Mesendoderm (in vitro differentiated cells): ENCODE measurements around the gene GFAP.
A peak's percentile ranks its signal among the peaks of the same experiment; 100 is the strongest.

ENCODE experiments used
- DNase-seq: peaks from one replicate; pipeline ENCODE4 v3.0.0; 2013
- H2AK5ac ChIP-seq: 2 replicates; pipeline ENCODE4 v1.6.1; 2013; ENCODE audit warnings: low read length, inconsistent platforms
- H2BK120ac ChIP-seq: 2 replicates; pipeline ENCODE4 v1.6.1; 2013; ENCODE audit warnings: low read depth, mild to moderate bottlenecking, low read length, moderate library complexity, mixed read lengths
- H2BK15ac ChIP-seq: replicated peaks from 2 replicates; pipeline ENCODE4 v1.6.1; 2013; ENCODE audit warnings: low read depth, mild to moderate bottlenecking, moderate library complexity
- H2BK5ac ChIP-seq: 2 replicates; pipeline ENCODE4 v1.6.1; 2013; ENCODE audit warnings: low read length, inconsistent platforms
- H3K18ac ChIP-seq: 2 replicates; pipeline ENCODE4 v1.6.1; 2013; ENCODE audit warnings: mild to moderate bottlenecking, low read length, mixed read lengths
- H3K23ac ChIP-seq: one replicate; pipeline ENCODE4 v1.6.1; 2013; ENCODE audit warnings: low read length
- H3K27ac ChIP-seq: 2 replicates; pipeline ENCODE4 v1.5.1; 2013; ENCODE audit warnings: low read depth, mild to moderate bottlenecking, inconsistent platforms, low read length, moderate library complexity
- H3K27me3 ChIP-seq: 2 replicates; pipeline ENCODE4 v1.6.1; 2013; ENCODE audit warnings: low read length, control low read depth, mild to moderate bottlenecking, inconsistent platforms; ENCODE audit not compliant: insufficient read depth, poor library complexity
- H3K36me3 ChIP-seq: 2 replicates; pipeline ENCODE4 v1.6.1; 2013; ENCODE audit warnings: low read length, inconsistent platforms; ENCODE audit not compliant: control insufficient read depth, insufficient read depth
- H3K4ac ChIP-seq: one replicate; pipeline ENCODE4 v1.6.1; 2013; ENCODE audit warnings: low read depth, mild to moderate bottlenecking, low read length, moderate library complexity
- H3K4me1 ChIP-seq: 2 replicates; pipeline ENCODE4 v1.6.1; 2013; ENCODE audit warnings: low read depth, low read length, inconsistent platforms; ENCODE audit not compliant: control insufficient read depth
- H3K4me2 ChIP-seq: 2 replicates; pipeline ENCODE4 v1.6.1; 2013; ENCODE audit warnings: low read length
- H3K4me3 ChIP-seq: 2 replicates; pipeline ENCODE4 v1.5.1; 2013; ENCODE audit warnings: mild to moderate bottlenecking, low read length
- H3K56ac ChIP-seq: one replicate; pipeline ENCODE4 v1.6.1; 2013; ENCODE audit warnings: low read length
- H3K79me1 ChIP-seq: 2 replicates; pipeline ENCODE4 v1.6.1; 2013; ENCODE audit warnings: low read length, inconsistent platforms
- H3K79me2 ChIP-seq: 2 replicates; pipeline ENCODE4 v1.6.1; 2013; ENCODE audit warnings: mild to moderate bottlenecking, low read length; ENCODE audit not compliant: control insufficient read depth, insufficient read depth
- H3K9ac ChIP-seq: 2 replicates; pipeline ENCODE4 v1.6.1; 2013; ENCODE audit warnings: low read length, inconsistent platforms
- H4K5ac ChIP-seq: one replicate; pipeline ENCODE4 v1.6.1; 2013; ENCODE audit warnings: low read length
- H4K8ac ChIP-seq: one replicate; pipeline ENCODE4 v1.6.1; 2013; ENCODE audit warnings: low read depth, mild to moderate bottlenecking, control low read depth, low read length, moderate library complexity
- WGBS: extraction: QIAGEN DNeasy Blood & Tissue Kit; methylation state at CpG from one replicate; pipeline ENCODE4 v1.1.7; 2013; ENCODE audit warnings: low lambda C conversion rate, missing lambda C conversion rate; ENCODE audit not compliant: insufficient coverage; ENCODE audit errors: extremely low coverage; 5-methylcytosine and 5-hydroxymethylcytosine counted together

The GFAP gene

DNA sequence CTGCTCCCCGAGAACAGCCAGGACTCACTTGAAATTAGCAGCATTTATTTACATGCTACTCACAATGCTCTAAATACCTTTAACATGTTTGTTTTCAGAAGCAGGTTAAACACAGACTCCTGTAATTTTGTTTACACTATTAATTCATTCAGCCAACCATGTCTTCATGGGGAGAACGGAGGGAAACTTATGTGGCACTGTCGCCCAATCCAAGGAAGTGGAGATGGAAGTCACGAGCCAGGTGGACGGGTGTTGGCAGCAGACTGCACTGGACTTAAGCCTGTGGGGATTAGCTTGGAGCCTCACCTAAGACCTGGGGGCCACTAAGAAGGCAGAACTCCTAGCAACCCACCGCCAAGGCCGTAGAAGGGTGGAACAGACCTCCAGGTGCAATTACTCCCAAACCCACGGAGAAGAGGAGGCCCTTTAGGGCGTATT is 8.8 kb upstream of the GFAP start:
- Histone ChIP-seq H3K79me1 (no peaks in the 10 kb centered on the region), H3K27me3 (no peaks in the 10 kb centered on the region), H3K18ac (no peak overlapping the region), H3K4me1 (no peaks in the 10 kb centered on the region), H3K4me3 (no peak overlapping the region), H4K5ac (no peak overlapping the region), H2BK15ac (no peak overlapping the region), H3K36me3 (peaks cover 22% of the 10 kb centered on the region), H3K23ac (no peak overlapping the region), H3K4ac (no peak overlapping the region), H3K4me2 (no peak overlapping the region), H3K79me2 (no peaks in the 10 kb centered on the region), H2AK5ac (no peak overlapping the region), H3K9ac (no peak overlapping the region), H3K56ac (no peak overlapping the region), H2BK5ac (no peak overlapping the region), H2BK120ac (no peak overlapping the region), H4K8ac (no peak overlapping the region), H3K27ac (no peak overlapping the region)
- WGBS, result no CpG with 5 or more reads among the region's 9 CpGs
- no peak for DNase-seq

DNA sequence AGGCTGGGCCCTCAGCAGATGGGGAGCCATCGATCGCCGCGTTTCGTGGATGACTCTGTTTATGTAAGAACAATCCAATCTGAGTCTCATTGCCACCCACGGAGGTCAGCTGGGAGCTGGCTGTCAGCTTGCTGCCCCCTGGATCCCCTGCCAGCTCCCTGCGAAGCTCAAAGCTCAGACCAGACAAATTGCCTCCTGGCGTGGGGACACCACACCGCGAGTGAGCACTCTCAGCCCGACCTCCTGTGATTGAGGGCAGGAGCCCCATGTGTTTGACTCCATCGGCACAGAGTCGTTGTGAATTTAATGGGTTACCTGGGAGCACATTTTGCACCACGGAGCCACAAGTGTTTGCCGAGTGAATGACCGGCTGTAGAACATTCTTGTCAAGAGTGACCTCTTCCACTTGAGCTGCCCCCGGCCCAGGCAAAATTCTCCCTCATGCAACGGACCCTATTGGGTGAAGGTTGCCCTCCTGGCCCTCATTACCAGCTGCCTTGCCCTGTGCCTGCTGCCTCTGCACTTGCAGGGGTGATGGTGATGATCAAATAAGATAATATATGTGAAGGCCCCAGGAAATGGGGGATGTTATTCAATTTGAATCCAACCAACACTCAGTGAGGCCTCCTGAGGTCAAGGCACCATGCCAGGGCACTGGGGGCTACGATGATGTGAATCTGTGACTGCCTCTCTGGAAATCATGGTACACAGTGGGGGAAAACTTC is 7.6 kb upstream of the GFAP start:
- no peak overlapping the region for H3K18ac ChIP-seq
- H3K4me3 ChIP-seq, result no peak overlapping the region
- no peak overlapping the region for H3K9ac ChIP-seq
- no peak overlapping the region for H3K4me2 ChIP-seq
- no peak overlapping the region for H2BK5ac ChIP-seq
- H2AK5ac ChIP-seq, result no peak overlapping the region
- no peak overlapping the region for H2BK120ac ChIP-seq
- H4K8ac ChIP-seq, result no peak overlapping the region
- H3K4ac ChIP-seq, result no peak overlapping the region
- H3K36me3 ChIP-seq, result peaks cover 16% of the 10 kb centered on the region
- WGBS, result no CpG with 5 or more reads among the region's 19 CpGs
- H3K27me3 ChIP-seq, result no peaks in the 10 kb centered on the region
- no peak overlapping the region for H3K27ac ChIP-seq
- no peaks in the 10 kb centered on the region for H3K4me1 ChIP-seq
- no peak overlapping the region for H3K23ac ChIP-seq
- H3K79me1 ChIP-seq, result no peaks in the 10 kb centered on the region
- H4K5ac ChIP-seq, result no peak overlapping the region
- H3K56ac ChIP-seq, result no peak overlapping the region
- no peak for DNase-seq
- H2BK15ac ChIP-seq, result no peak overlapping the region
- no peaks in the 10 kb centered on the region for H3K79me2 ChIP-seq

GRCh38 chr17:44922136-44922535 is 6.8 kb upstream of the GFAP start:
- H2BK15ac ChIP-seq, result no peak overlapping the region
- no peak overlapping the region for H2BK5ac ChIP-seq
- no peak overlapping the region for H4K8ac ChIP-seq
- no CpG with 5 or more reads among the region's 6 CpGs for WGBS
- H3K4me3 ChIP-seq, result no peak overlapping the region
- H3K9ac ChIP-seq, result no peak overlapping the region
- H4K5ac ChIP-seq, result no peak overlapping the region
- H3K27ac ChIP-seq, result no peak overlapping the region
- no peak overlapping the region for H2AK5ac ChIP-seq
- no peaks in the 10 kb centered on the region for H3K79me1 ChIP-seq
- H2BK120ac ChIP-seq, result no peak overlapping the region
- H3K36me3 ChIP-seq, result peaks cover 10% of the 10 kb centered on the region
- no peak overlapping the region for H3K23ac ChIP-seq
- H3K56ac ChIP-seq, result no peak overlapping the region
- H3K18ac ChIP-seq, result no peak overlapping the region
- H3K4ac ChIP-seq, result no peak overlapping the region
- DNase-seq, result no peak
- no peaks in the 10 kb centered on the region for H3K27me3 ChIP-seq
- no peak overlapping the region for H3K4me2 ChIP-seq
- H3K79me2 ChIP-seq, result no peaks in the 10 kb centered on the region
- no peaks in the 10 kb centered on the region for H3K4me1 ChIP-seq

DNA sequence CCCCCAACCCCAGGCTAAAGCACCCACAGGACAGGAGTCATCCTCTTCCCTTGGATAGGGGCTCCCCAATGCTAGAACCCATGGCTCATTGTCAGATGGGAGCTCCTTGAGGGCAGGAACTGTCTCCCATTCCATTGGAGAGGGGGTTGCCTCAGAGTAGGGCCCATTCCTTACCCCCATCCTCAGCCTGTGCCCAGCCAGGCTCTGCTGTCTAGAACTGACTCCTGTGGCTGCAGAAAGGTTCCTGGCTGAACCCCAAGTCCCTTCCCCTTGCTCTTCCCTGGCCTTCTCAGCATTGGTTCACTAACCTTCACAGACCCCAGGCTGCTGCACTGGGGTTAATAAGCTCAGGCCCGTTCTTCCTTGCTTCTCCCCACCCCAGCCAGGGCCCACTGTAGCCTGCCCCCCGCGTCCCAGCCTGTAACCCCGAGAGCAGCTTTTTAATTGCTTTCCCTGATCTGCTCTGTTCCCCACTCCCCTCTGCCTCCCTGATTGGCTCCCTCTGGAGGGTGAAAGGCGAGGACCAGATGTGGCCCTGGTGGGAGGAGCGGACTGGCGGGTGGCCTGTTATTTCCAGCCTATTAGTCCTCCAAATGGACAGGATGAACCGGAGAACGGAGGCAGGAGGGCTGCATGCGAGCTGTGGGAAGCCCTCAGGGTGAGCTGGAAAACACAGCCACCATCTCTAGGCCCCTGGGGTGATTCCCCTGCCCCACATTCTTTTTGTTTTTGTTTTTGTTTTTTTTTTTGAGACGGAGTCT is 6.0 kb upstream of the GFAP start:
- Histone ChIP-seq H2AK5ac (no peak overlapping the region), H4K8ac (no peak overlapping the region), H3K23ac (no peak overlapping the region), H2BK120ac (no peak overlapping the region), H3K4me1 (no peaks in the 10 kb centered on the region), H3K56ac (no peak overlapping the region), H3K18ac (no peak overlapping the region), H3K79me2 (no peaks in the 10 kb centered on the region), H3K9ac (no peak overlapping the region), H2BK5ac (no peak overlapping the region), H4K5ac (no peak overlapping the region), H3K36me3 (peaks cover 6% of the 10 kb centered on the region), H3K79me1 (no peaks in the 10 kb centered on the region), H2BK15ac (no peak overlapping the region), H3K27ac (no peak overlapping the region), H3K27me3 (no peaks in the 10 kb centered on the region), H3K4ac (no peak overlapping the region), H3K4me2 (no peak overlapping the region), H3K4me3 (no peak overlapping the region)
- DNase-seq, result peak; percentile 58
- no CpG with 5 or more reads among the region's 11 CpGs for WGBS

- Histone ChIP-seq H3K36me3 (no peaks in the 10 kb centered on the region), H3K18ac (no peak overlapping the region), H2BK5ac (no peak overlapping the region), H3K79me1 (no peaks in the 10 kb centered on the region), H3K79me2 (no peaks in the 10 kb centered on the region), H3K27me3 (no peaks in the 10 kb centered on the region), H2BK15ac (no peak overlapping the region), H4K5ac (no peak overlapping the region), H3K23ac (no peak overlapping the region), H3K4me3 (no peak overlapping the region), H3K56ac (no peak overlapping the region), H2BK120ac (no peak overlapping the region), H2AK5ac (no peak overlapping the region), H3K9ac (no peak overlapping the region), H4K8ac (no peak overlapping the region), H3K4me1 (no peaks in the 10 kb centered on the region), H3K4me2 (no peak overlapping the region), H3K27ac (no peak overlapping the region), H3K4ac (no peak overlapping the region)
- no peak for DNase-seq
- WGBS, result no CpG with 5 or more reads among the region's 7 CpGs
Observed at GRCh38 chr17:44920565-44920940, 5.3 kb upstream of the GFAP start.
